Skeletal muscle tissue (tissue), 4 donors: ENCODE measurements around the gene INSM1. TPM values are rescaled to one million over a fixed set of nuclear protein-coding genes. Genes with fewer than 3 reads are reported as not detected.

Experiments
- H3K27ac ChIP-seq: one replicate; pipeline ENCODE4 v1.7.0; 2013; ENCODE audit warnings: mild to moderate bottlenecking, low read depth, low read length, inconsistent platforms
- H3K27me3 ChIP-seq, 3 donors: one replicate each; pipeline ENCODE4 v1.7.0; 2013; ENCODE audit warnings: low read length in 3 of 3; ENCODE audit not compliant: control insufficient read depth in 3 of 3, insufficient read depth in 3 of 3
- H3K36me3 ChIP-seq, 3 donors: one replicate each; pipeline ENCODE4 v1.7.0; 2013; ENCODE audit warnings: low read length in 3 of 3; ENCODE audit not compliant: control insufficient read depth in 3 of 3, insufficient read depth in 3 of 3
- H3K4me1 ChIP-seq, 3 donors: one replicate each; pipeline ENCODE4 v1.7.0; 2013; ENCODE audit warnings: low read length in 3 of 3, mild to moderate bottlenecking in 3 of 3; ENCODE audit not compliant: control insufficient read depth in 3 of 3, insufficient read depth in 3 of 3
- H3K4me3 ChIP-seq, 3 donors: one replicate each; pipeline ENCODE4 v1.7.0; 2013; ENCODE audit warnings: low read length in 3 of 3
- H3K9ac ChIP-seq, 3 donors: one replicate each; pipeline ENCODE4 v1.7.0; 2013; ENCODE audit warnings: low read length in 3 of 3, mild to moderate bottlenecking in 3 of 3, moderate library complexity in 2 of 3, low read depth in 1 of 3
- H3K9me3 ChIP-seq, 3 donors: one replicate each; pipeline ENCODE4 v1.7.0; 2013; ENCODE audit warnings: low read length in 3 of 3; ENCODE audit not compliant: control insufficient read depth in 3 of 3
- total RNA-seq: library from RNA; depleted of rRNA; stranded (reverse); fragments of >200 nt; gene quantifications from one replicate; pipeline ENCODE4 v1.2.3, GENCODE V29; 2014
- donor health status: Osteomylitis.

Gene INSM1
- total RNA-seq, 1 donor from 2014 or later = not detected

DNA sequence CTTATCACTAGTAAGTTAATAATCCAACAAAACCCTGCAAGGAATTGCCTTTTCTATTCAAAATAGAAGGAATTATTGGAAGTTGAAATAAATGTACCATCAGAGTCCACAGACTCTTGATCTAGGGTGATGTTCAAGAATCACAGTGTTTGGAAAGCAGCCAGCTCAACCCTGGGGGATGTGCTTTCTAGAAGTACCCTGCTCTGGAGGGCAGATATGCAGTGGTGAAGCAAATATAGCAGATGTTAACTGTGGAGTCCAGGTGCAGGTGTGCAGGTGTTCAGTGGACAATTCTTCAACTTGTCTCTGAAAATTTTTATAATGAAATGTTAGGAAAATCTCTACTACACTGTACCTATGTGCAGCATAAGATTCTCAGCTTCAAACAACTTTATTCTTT, 9.1 kb upstream of the INSM1 start:
- no peaks in the 10 kb centered on the region for H3K36me3 ChIP-seq
- H3K4me3 ChIP-seq = no peak overlapping the region
- H3K27me3 ChIP-seq = peaks cover 16 to 25% (median 24%) of the 10 kb centered on the region in 3 donors
- peaks cover 2 to 3% (median 2%) of the 10 kb centered on the region in 3 donors for H3K4me1 ChIP-seq
- H3K9me3 ChIP-seq = peaks cover 0 to under 1% (median 0%) of the 10 kb centered on the region in 3 donors
- no peak overlapping the region for H3K27ac ChIP-seq
- H3K9ac ChIP-seq = no peak overlapping the region

DNA sequence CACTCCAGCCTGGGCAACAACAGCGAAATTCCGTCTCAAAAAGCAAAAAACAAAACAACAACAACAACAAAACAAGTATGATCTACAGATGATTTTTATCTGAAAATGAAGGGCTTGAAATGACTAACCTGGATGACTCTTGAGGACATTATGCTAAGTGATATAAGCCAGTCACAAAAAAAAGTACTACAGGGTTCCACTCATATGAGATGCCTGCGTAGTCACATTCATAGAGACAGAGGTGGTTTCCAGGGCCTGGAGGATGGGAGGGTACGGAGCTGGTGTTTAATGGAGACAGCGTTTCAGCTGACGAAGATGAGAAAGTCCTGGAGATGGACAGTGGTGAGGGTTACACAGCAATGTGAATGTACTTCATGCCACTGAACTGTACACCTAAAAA, 8.3 kb upstream of the INSM1 start:
- no peak overlapping the region for H3K9ac ChIP-seq
- H3K4me1 ChIP-seq = peaks cover 2 to 3% (median 2%) of the 10 kb centered on the region in 3 donors
- no peaks in the 10 kb centered on the region for H3K9me3 ChIP-seq
- peaks cover 25 to 33% (median 32%) of the 10 kb centered on the region in 3 donors for H3K27me3 ChIP-seq
- no peaks in the 10 kb centered on the region for H3K36me3 ChIP-seq
- no peak overlapping the region for H3K27ac ChIP-seq
- no peak overlapping the region for H3K4me3 ChIP-seq

DNA sequence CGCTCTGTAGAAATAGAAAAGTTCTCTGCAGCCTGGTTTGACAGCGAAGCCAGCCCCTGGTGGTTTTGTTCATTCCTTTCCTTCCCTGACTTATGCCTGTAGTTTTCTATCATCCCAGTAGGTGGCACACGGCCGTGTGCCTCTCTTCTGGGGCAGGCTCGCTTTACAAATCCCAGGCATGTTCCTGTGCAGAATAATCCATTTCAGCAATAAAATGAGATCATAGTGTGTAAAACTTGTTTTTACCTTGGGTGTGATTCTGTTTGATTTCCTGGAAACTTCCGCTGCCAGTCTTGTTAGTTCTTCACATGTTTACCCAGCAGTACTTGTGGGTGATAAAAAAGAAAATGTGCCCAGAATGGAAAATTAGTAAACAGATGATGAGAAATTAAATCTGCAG, 7.4 kb upstream of the INSM1 start:
- Histone ChIP-seq H3K9me3 (no peaks in the 10 kb centered on the region), H3K9ac (no peak overlapping the region), H3K4me3 (no peak overlapping the region), H3K27me3 (peaks cover 33 to 41% (median 40%) of the 10 kb centered on the region in 3 donors), H3K27ac (no peak overlapping the region), H3K4me1 (peaks cover 2 to 3% (median 2%) of the 10 kb centered on the region in 3 donors), H3K36me3 (no peaks in the 10 kb centered on the region)

DNA sequence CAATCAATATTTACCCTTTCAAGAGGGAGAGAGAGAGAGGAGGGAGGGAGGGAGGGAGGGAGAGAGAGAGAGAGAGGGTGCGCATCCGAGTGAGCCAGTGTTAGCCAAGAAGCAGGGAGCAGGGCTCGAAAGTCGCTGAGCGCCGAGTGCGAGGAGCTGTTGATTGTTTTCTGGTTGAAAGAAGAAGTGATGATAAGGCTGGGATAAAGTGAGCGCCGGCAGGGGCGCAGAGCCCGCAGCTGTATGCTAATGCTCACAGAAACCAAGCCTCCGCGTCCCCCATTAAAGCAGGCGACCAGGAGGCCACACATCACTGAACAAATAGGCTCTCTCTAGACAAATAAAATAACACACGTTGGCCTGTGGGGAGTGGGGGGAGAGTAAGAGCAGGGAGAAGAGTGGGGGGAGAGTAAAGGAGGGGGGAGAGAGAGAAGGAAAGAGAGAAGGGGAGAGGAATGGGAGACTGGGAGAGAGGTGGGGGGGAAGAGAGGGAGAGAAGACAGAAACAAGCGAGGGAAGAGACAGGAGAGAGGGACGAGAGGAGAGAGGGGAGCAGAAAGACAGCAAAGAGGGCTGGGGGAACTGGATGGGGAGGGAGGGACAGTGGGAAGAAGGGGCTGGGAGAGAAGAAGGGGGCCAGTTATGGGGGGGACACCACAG, 5.0 kb upstream of the INSM1 start:
- no peaks in the 10 kb centered on the region for H3K9me3 ChIP-seq
- H3K9ac ChIP-seq = no peak overlapping the region

DNA sequence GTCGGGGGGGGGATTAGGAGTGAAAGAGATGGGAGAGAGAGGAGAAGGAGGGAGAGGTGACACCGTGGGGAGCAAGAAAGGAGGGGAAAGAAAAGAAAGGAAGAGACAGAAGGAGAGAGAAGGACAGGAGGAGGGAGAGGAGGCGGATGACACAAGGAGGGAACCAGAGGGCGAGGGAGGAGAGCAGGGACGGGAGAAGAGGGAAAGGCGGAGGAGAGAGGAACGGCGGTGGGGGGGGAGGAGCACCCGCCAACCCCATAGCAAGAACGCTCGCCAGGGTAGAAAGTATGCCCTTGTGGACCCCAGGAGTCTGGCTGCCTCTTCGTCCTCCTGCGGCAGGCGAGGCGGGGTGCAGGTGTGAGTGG, 4.5 kb upstream of the INSM1 start:
- Histone ChIP-seq H3K9ac (no peak overlapping the region), H3K4me1 (peaks cover 2 to 7% (median 7%) of the 10 kb centered on the region in 3 donors), H3K4me3 (no peak overlapping the region), H3K9me3 (no peaks in the 10 kb centered on the region), H3K27me3 (peaks cover 52 to 65% (median 53%) of the 10 kb centered on the region in 3 donors), H3K27ac (no peak overlapping the region), H3K36me3 (no peaks in the 10 kb centered on the region)

More for the DNA sequence above, 5.0 kb upstream of the INSM1 start:
- Histone ChIP-seq H3K36me3 (no peaks in the 10 kb centered on the region), H3K27me3 (peaks cover 49 to 63% (median 53%) of the 10 kb centered on the region in 3 donors), H3K4me1 (peaks cover 2 to 7% (median 7%) of the 10 kb centered on the region in 3 donors), H3K4me3 (no peak overlapping the region), H3K27ac (no peak overlapping the region)

DNA sequence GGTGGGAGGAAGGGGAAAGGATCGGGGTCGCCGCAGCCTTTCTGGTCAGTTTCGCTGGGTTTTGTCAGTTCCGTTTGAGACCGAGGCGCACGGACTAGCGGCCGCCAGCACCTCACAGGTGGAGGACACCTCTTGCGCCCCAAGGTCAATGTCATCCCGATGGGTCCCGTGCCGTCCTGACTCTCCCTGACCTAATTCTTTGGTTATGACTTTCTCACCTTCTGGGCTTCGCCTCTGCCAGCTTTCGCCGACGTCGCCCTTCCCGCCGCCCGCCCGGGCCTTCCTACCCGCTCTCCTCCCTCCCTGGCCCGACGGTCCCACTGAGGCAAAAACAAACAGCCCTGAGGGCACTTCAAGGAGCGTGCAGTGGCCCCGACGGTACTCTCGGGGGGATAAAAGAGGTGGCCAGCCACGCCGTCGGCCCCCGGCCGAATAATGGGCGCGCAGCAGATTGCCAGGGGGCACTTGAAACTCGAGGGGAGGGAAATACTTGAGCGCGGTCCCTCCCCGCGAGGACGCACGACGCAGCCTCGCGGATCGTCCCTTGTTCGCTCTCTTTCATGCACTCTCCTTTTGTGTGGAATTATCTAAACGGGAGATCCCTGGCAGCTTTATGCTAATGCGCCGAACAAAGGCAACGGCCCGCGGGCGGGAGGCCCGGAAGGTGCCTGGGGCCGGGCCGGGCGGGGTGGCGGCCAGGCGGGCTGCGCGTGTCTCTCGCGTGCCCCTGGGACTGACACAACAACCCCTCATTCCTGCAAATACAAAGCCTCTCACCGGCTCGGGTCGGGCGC, 3.9 kb upstream of the INSM1 start:
- Histone ChIP-seq H3K27ac (no peak overlapping the region), H3K27me3 (peaks cover 55 to 68% (median 56%) of the 10 kb centered on the region in 3 donors), H3K4me1 (peaks cover 5 to 10% (median 9%) of the 10 kb centered on the region in 3 donors), H3K4me3 (no peak overlapping the region), H3K36me3 (no peaks in the 10 kb centered on the region), H3K9ac (no peak overlapping the region), H3K9me3 (no peaks in the 10 kb centered on the region)

DNA sequence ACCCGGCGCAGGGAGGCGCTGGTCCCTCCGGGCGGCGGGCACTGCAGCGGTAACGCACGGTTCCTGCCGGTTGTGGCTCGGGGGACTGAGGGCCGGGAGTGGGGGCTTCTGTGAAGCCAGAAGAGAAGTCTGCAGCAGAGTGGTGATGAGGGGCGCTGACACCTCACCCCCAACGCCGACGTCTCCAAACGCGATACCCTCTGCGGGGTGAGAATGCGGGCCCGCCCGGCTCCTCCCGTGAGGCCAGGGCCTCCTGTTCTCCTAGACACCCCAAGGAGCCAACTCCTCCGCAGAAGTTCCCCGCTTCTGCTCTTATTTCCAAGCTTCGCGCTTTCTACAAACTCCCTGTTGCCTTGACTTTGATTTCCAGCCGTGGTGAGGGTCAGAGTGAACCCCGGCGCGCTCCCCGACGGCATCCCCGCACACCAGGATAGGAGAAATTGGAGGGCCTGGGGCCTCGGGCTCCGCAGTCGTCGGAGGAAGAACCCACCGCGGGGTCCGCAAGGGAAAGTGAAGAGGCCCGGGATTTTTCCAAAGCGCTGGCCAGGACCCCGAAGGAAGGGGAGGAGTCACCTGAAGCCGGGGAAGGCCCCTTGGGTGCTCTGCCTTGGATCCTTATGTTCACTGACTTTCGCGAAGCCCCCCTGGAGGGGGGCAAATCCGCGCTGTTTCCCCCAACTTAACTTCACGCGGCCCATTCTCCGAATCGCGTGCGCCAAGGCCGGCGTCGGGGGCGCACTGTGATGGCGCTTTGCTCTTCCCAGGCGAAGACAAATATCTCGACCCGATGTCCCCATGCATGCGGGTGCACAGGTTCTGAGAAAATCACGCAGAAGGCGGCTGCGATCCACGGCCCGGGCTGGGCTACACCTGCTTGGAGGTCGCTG, 3.1 kb upstream of the INSM1 start:
- H3K4me3 ChIP-seq = no peak overlapping the region
- peaks cover 6 to 16% (median 11%) of the 10 kb centered on the region in 3 donors for H3K4me1 ChIP-seq
- no peak overlapping the region for H3K9ac ChIP-seq
- H3K9me3 ChIP-seq = no peaks in the 10 kb centered on the region
- H3K27ac ChIP-seq = no peak overlapping the region
- no peaks in the 10 kb centered on the region for H3K36me3 ChIP-seq
- peaks cover 64 to 73% (median 64%) of the 10 kb centered on the region in 3 donors for H3K27me3 ChIP-seq

DNA sequence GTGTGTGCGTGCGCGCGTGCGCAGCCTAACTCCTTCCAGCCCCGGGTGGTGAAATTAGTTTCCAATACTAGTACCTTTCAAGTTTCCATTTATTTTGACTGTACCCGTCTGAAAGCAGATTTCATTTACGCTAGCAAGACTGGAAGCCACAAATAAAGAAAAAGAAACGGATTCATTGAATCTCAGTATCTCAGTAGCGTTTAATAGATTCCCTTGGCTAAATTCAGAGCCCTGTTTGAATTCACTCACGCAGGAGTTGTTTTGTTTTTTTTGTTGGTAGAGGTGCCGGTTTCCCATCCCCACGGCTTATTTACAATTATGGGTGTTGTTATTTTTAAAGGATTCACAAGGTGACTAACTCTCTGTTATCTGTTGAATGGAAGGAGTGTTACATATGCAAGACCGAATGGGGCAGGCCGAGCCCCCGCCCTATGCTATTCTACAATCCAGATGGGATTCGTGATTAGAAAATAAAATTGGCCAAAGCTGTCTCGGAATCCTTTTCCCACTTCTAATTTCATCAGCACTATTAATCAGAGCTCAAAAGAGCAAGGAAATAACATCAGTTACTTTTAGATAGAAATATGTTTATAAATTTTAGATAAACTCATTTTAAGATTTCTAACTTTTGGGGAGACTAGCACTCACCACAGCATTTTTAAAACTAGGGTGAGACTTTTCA, 2.3 kb upstream of the INSM1 start:
- Histone ChIP-seq H3K36me3 (no peaks in the 10 kb centered on the region), H3K9ac (no peak overlapping the region), H3K27ac (no peak overlapping the region), H3K4me1 (peaks cover 4 to 16% (median 11%) of the 10 kb centered on the region in 3 donors), H3K27me3 (peaks cover 68 to 79% (median 69%) of the 10 kb centered on the region in 3 donors), H3K9me3 (no peaks in the 10 kb centered on the region), H3K4me3 (no peak overlapping the region)

DNA sequence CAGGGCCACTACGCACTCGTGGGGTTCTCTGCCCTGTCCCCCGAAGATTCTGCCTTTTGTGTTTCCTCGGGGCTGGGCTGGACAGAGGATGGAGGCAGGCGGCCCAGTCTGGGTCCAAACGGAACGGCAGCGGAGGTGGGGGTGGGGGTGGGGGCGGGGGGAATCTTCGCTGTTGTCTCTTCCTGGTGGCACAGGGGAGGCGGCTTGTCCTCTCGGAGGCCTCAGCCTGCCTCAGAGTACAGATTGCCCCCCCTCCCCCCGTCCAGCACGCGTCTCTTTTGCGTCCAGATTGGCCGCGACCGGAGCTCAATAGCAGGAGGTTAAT, 1.4 kb upstream of the INSM1 start:
- no peak overlapping the region for H3K9ac ChIP-seq
- H3K4me1 ChIP-seq = peaks cover 4 to 16% (median 11%) of the 10 kb centered on the region in 3 donors
- no peak overlapping the region for H3K27ac ChIP-seq
- no peaks in the 10 kb centered on the region for H3K9me3 ChIP-seq
- no peaks in the 10 kb centered on the region for H3K36me3 ChIP-seq
- H3K4me3 ChIP-seq = no peak overlapping the region
- H3K27me3 ChIP-seq = peaks cover 67 to 78% (median 69%) of the 10 kb centered on the region in 3 donors
